ENCODE measurements around the gene PARP3. TPM values are rescaled to one million over a fixed set of nuclear protein-coding genes. Genes with fewer than 3 reads are reported as not detected.

PARP3 gene
- total and polyA plus RNA-seq, 10 donors = 8.2 to 34.2 (median 24.7) TPM

GRCh38 chr3:51982838-51983577 lies 40.8 kb downstream of the PARP3 start, which contains the start of gene ACY1:
ACY1 (plus strand) TSS chr3:51983535; CDS start chr3:51984065, 530 bp downstream.
- Histone ChIP-seq H3K27ac (peak within 1 kb of the TSS; percentile 87 to 98 (median 96)), H3K36me3 (peaks cover 0 to 6% (median 0%) of the 10 kb centered on the region in 6 donors), H3K9me3 (no peaks in the 10 kb centered on the region), H3K27me3 (replicated peaks in 1 of 7) (no peaks in the 10 kb centered on the region), H3K4me1 (peaks cover 17 to 48% (median 33%) of the 10 kb centered on the region in 6 donors), H3K4me3 (peak within 1 kb of the TSS; percentile 33 to 78 (median 64))
- WGBS, 5 donors = 0 to 1% (median 0%) methylated on average over 21 to 68 of the region's 68 CpGs
- TF ChIP-seq POLR2A (IDR thresholded peaks at IDR 0.05) (peak in 2 of 3 donors; percentile 36 to 58), POLR2AphosphoS5 (IDR thresholded peaks at IDR 0.05) (peak; percentile 89 to 94 (median 93))
- TF ChIP-seq, protein P1, sequence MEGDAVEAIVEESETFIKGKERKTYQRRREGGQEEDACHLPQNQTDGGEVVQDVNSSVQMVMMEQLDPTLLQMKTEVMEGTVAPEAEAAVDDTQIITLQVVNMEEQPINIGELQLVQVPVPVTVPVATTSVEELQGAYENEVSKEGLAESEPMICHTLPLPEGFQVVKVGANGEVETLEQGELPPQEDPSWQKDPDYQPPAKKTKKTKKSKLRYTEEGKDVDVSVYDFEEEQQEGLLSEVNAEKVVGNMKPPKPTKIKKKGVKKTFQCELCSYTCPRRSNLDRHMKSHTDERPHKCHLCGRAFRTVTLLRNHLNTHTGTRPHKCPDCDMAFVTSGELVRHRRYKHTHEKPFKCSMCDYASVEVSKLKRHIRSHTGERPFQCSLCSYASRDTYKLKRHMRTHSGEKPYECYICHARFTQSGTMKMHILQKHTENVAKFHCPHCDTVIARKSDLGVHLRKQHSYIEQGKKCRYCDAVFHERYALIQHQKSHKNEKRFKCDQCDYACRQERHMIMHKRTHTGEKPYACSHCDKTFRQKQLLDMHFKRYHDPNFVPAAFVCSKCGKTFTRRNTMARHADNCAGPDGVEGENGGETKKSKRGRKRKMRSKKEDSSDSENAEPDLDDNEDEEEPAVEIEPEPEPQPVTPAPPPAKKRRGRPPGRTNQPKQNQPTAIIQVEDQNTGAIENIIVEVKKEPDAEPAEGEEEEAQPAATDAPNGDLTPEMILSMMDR (IDR thresholded peaks at IDR 0.05 in 8 of 11, conservative IDR thresholded peaks at IDR 0.05 in 3 of 11) = no peak
- intact Hi-C loops (cut with DNase I; ENCODE audit: low total_unique reads) = no loop called here
- peak; percentile 96 for DNase-seq

GRCh38 chr3:51983578-51984268 lies 41.6 kb downstream of the PARP3 start:
- peak overlapping the region; percentile 33 to 78 (median 64) for H3K4me3 ChIP-seq
- WGBS, 5 donors = 24 to 75% (median 71%) methylated on average over 7 to 22 of the region's 22 CpGs

DNA sequence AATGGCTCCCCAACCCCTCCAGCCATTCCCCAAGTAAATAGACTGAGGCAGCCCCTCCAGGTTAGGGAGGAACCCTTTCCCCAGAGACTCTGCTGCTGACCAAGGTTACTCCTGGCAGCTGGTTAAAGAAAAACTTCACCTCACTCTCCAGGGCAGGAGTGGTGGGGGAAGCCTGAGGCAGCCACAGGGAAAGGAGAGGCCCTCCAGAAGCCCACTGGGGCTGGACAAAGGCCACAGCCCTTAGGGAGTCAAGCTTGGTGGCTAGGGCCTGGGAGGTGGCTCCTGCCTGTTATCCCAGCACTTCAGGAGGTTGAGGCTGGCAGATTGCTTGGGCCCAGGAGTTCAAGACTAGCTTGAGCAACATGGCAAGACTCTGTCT lies 42.1 kb downstream of the PARP3 start:
- Histone ChIP-seq H3K4me1 (peaks cover 17 to 48% (median 33%) of the 10 kb centered on the region in 6 donors), H3K27ac (peak overlapping the region in 7 of 8 donors; percentile 87 to 98 (median 96)), H3K27me3 (replicated peaks in 1 of 7) (no peaks in the 10 kb centered on the region), H3K36me3 (peaks cover 0 to 6% (median 0%) of the 10 kb centered on the region in 6 donors), H3K9me3 (no peaks in the 10 kb centered on the region), H3K4me3 (no peak overlapping the region)
- no peak for DNase-seq
- TF ChIP-seq POLR2AphosphoS5 (IDR thresholded peaks at IDR 0.05) (no peak), POLR2A (IDR thresholded peaks at IDR 0.05) (no peak)
- TF ChIP-seq, protein P1 (IDR thresholded peaks at IDR 0.05 in 8 of 11, conservative IDR thresholded peaks at IDR 0.05 in 3 of 11) = no peak
- intact Hi-C loops (cut with DNase I; ENCODE audit: low total_unique reads) = no loop called here

More at GRCh38 chr3:51983578-51984268, 41.6 kb downstream of the PARP3 start:
- H3K9me3 ChIP-seq = no peaks in the 10 kb centered on the region
- DNase-seq = no peak
- peaks cover 17 to 48% (median 33%) of the 10 kb centered on the region in 6 donors for H3K4me1 ChIP-seq
- H3K36me3 ChIP-seq = peaks cover 0 to 6% (median 0%) of the 10 kb centered on the region in 6 donors
- H3K27me3 ChIP-seq (replicated peaks in 1 of 7) = no peaks in the 10 kb centered on the region
- intact Hi-C loops (cut with DNase I; ENCODE audit: low total_unique reads) = no loop called here
- TF ChIP-seq POLR2A (IDR thresholded peaks at IDR 0.05) (no peak), POLR2AphosphoS5 (IDR thresholded peaks at IDR 0.05) (no peak)
- TF ChIP-seq, protein P1 (IDR thresholded peaks at IDR 0.05 in 8 of 11, conservative IDR thresholded peaks at IDR 0.05 in 3 of 11) = no peak
- peak overlapping the region; percentile 87 to 98 (median 96) for H3K27ac ChIP-seq

GRCh38 chr3:51985063-51985462 lies 42.9 kb downstream of the PARP3 start:
- Histone ChIP-seq H3K4me1 (peaks cover 17 to 48% (median 33%) of the 10 kb centered on the region in 6 donors), H3K27me3 (replicated peaks in 1 of 7) (no peaks in the 10 kb centered on the region), H3K9me3 (no peaks in the 10 kb centered on the region), H3K4me3 (no peak overlapping the region), H3K27ac (peak overlapping the region in 2 of 8 donors; percentile 30 to 87), H3K36me3 (peaks cover 0 to 7% (median 0%) of the 10 kb centered on the region in 6 donors)
- intact Hi-C loops (cut with DNase I; ENCODE audit: low total_unique reads) = no loop called here
- DNase-seq = no peak
- 86 to 94% (median 91%) methylated on average over 3 to 6 of the region's 6 CpGs for WGBS, 5 donors
- TF ChIP-seq, protein P1 (IDR thresholded peaks at IDR 0.05 in 8 of 11, conservative IDR thresholded peaks at IDR 0.05 in 3 of 11) = no peak
- no peak for TF ChIP-seq POLR2AphosphoS5 (IDR thresholded peaks at IDR 0.05)
- TF ChIP-seq POLR2A (IDR thresholded peaks at IDR 0.05) = no peak
